Measurements from ENCODE around the gene ANTXR1. TPM values are rescaled to one million over a fixed set of nuclear protein-coding genes. Genes with fewer than 3 reads are reported as not detected.

The ANTXR1 gene
- total and polyA plus RNA-seq, 2 experiments from 2014 or later: 29.1 to 34.7 TPM

- Histone ChIP-seq H3K9me2 (replicated peaks; ENCODE audit: insufficient read depth) (no peaks in the 10 kb centered on the region), H3K4me2 (no peak overlapping the region), H3K79me2 (no peaks in the 10 kb centered on the region), H4K20me1 (ENCODE audit: insufficient read depth, poor library complexity, severe bottlenecking) (no peaks in the 10 kb centered on the region), H3K27ac (no peak overlapping the region), H2AFZ (no peak overlapping the region), H3K9me3 (ENCODE audit: low read depth) (no peaks in the 10 kb centered on the region), H3K27me3 (no peaks in the 10 kb centered on the region), H3K4me1 (ENCODE audit: insufficient read depth) (peaks cover 4% of the 10 kb centered on the region), H3K4me3 (no peak overlapping the region), H3K36me3 (replicated peaks; ENCODE audit: insufficient read depth, low read depth) (no peaks in the 10 kb centered on the region)
- no peak for DNase-seq (ENCODE audit: low spot score)
- TF ChIP-seq EZH2phosphoT487 (IDR thresholded peaks at IDR 0.05; ENCODE audit: low read depth, severe bottlenecking, unreplicated experiment): no peak
- no peak for TF ChIP-seq CTCF (IDR thresholded peaks at IDR 0.05; ENCODE audit: poor library complexity)
- no peak for TF ChIP-seq EZH2 (IDR thresholded peaks at IDR 0.05; ENCODE audit: borderline replicate concordance)
- WGBS (ENCODE audit: low lambda C conversion rate, missing lambda C conversion rate): 55% methylated on average over 5 of the region's 5 CpGs
Measured at GRCh38 chr2:69278366-69278765, 265.4 kb downstream of the ANTXR1 start.

- Histone ChIP-seq H3K79me2 (no peaks in the 10 kb centered on the region), H4K20me1 (ENCODE audit: insufficient read depth, poor library complexity, severe bottlenecking) (no peaks in the 10 kb centered on the region), H3K36me3 (replicated peaks; ENCODE audit: insufficient read depth, low read depth) (no peaks in the 10 kb centered on the region), H3K4me2 (no peak overlapping the region), H3K27me3 (no peaks in the 10 kb centered on the region), H2AFZ (no peak overlapping the region), H3K9me2 (replicated peaks; ENCODE audit: insufficient read depth) (no peaks in the 10 kb centered on the region), H3K4me1 (ENCODE audit: insufficient read depth) (peaks cover 4% of the 10 kb centered on the region), H3K4me3 (no peak overlapping the region), H3K9me3 (ENCODE audit: low read depth) (no peaks in the 10 kb centered on the region), H3K27ac (no peak overlapping the region)
- 70% methylated on average over 2 of the region's 2 CpGs for WGBS (ENCODE audit: low lambda C conversion rate, missing lambda C conversion rate)
- TF ChIP-seq EZH2 (IDR thresholded peaks at IDR 0.05; ENCODE audit: borderline replicate concordance): no peak
- TF ChIP-seq EZH2phosphoT487 (IDR thresholded peaks at IDR 0.05; ENCODE audit: low read depth, severe bottlenecking, unreplicated experiment): no peak
- no peak for TF ChIP-seq CTCF (IDR thresholded peaks at IDR 0.05; ENCODE audit: poor library complexity)
- no peak for DNase-seq (ENCODE audit: low spot score)
Measured at GRCh38 chr2:69279211-69279610, 266.2 kb downstream of the ANTXR1 start.

GRCh38 chr2:69279931-69280681 is 267.1 kb downstream of the ANTXR1 start:
- no peak for DNase-seq (ENCODE audit: low spot score)
- H3K4me3 ChIP-seq: no peak overlapping the region
- 78% methylated on average over 9 of the region's 9 CpGs for WGBS (ENCODE audit: low lambda C conversion rate, missing lambda C conversion rate)

More at GRCh38 chr2:69279931-69280681, 267.1 kb downstream of the ANTXR1 start:
- no peaks in the 10 kb centered on the region for H4K20me1 ChIP-seq (ENCODE audit: insufficient read depth, poor library complexity, severe bottlenecking)
- H3K9me2 ChIP-seq (replicated peaks; ENCODE audit: insufficient read depth): no peaks in the 10 kb centered on the region
- H3K4me1 ChIP-seq (ENCODE audit: insufficient read depth): peaks cover 4% of the 10 kb centered on the region
- TF ChIP-seq CTCF (IDR thresholded peaks at IDR 0.05; ENCODE audit: poor library complexity) (no peak), EZH2 (IDR thresholded peaks at IDR 0.05; ENCODE audit: borderline replicate concordance) (no peak), EZH2phosphoT487 (IDR thresholded peaks at IDR 0.05; ENCODE audit: low read depth, severe bottlenecking, unreplicated experiment) (no peak)
- H3K36me3 ChIP-seq (replicated peaks; ENCODE audit: insufficient read depth, low read depth): no peaks in the 10 kb centered on the region
- H3K79me2 ChIP-seq: no peaks in the 10 kb centered on the region
- peak overlapping the region; percentile 41 for H3K27ac ChIP-seq
- no peaks in the 10 kb centered on the region for H3K27me3 ChIP-seq
- no peak overlapping the region for H2AFZ ChIP-seq
- H3K4me2 ChIP-seq: no peak overlapping the region
- no peaks in the 10 kb centered on the region for H3K9me3 ChIP-seq (ENCODE audit: low read depth)

Data from hepatocyte (in vitro differentiated cells).